Neural cell (in vitro differentiated cells): ENCODE results near the gene REPS2. TPM values are rescaled to one million over a fixed set of nuclear protein-coding genes. Genes with fewer than 3 reads are reported as not detected.

Experiments used
- H2AFZ ChIP-seq: fragments of 200-600, 300-800 bp; sonication (generic), shearing (Covaris generic); 2 replicates; pipeline ENCODE4 v1.6.0; 2014; ENCODE audit warnings: low read depth, mild to moderate bottlenecking, antibody characterized with exemption, low read length, moderate library complexity
- H3F3A ChIP-seq: fragments of 200-600 bp; shearing (Covaris generic); 2 replicates; pipeline ENCODE4 v1.6.1; 2016; ENCODE audit warnings: mild to moderate bottlenecking, moderate library complexity, mixed read lengths, antibody characterized with exemption, low read length; ENCODE audit not compliant: insufficient read depth, poor library complexity, severe bottlenecking
- H3K27ac ChIP-seq: fragments of 200-600, 300-800 bp; sonication (generic), shearing (Covaris generic); 2 replicates; pipeline ENCODE4 v1.5.1; 2014; ENCODE audit warnings: mild to moderate bottlenecking, low read length, moderate library complexity
- H3K27me3 ChIP-seq: fragments of 300-800, 200-600 bp; sonication (generic), shearing (Covaris generic); 2 replicates; pipeline ENCODE4 v1.6.0; 2014; ENCODE audit warnings: mild to moderate bottlenecking, low read depth, low read length, moderate library complexity; ENCODE audit not compliant: insufficient read depth
- H3K36me3 ChIP-seq: fragments of 300-800, 200-600 bp; sonication (generic), shearing (Covaris generic); 2 replicates; pipeline ENCODE4 v1.5.1; 2014; ENCODE audit warnings: mild to moderate bottlenecking, antibody characterized with exemption, low read length, moderate library complexity; ENCODE audit not compliant: insufficient read depth
- H3K4me2 ChIP-seq: fragments of 300-800, 200-600 bp; sonication (generic), shearing (Covaris generic); 2 replicates; pipeline ENCODE4 v1.6.0; 2014; ENCODE audit warnings: mild to moderate bottlenecking, low read length
- H3K4me3 ChIP-seq: fragments of 300-800, 200-600 bp; sonication (generic), shearing (Covaris generic); 2 replicates; pipeline ENCODE4 v1.5.1; 2014; ENCODE audit warnings: mild to moderate bottlenecking, low read length, moderate library complexity
- H3K79me2 ChIP-seq: fragments of 200-600 bp; shearing (Covaris generic); replicated peaks from 2 replicates; pipeline ENCODE4 v1.6.0; 2014; ENCODE audit warnings: mild to moderate bottlenecking, low read length, moderate library complexity; ENCODE audit not compliant: insufficient read depth
- H3K9ac ChIP-seq: fragments of 300-800, 200-600 bp; sonication (generic), shearing (Covaris generic); 2 replicates; pipeline ENCODE4 v1.6.1; 2016; ENCODE audit warnings: mild to moderate bottlenecking, low read length, mixed read lengths
- H3K9me2 ChIP-seq: fragments of 200-600 bp; shearing (Covaris generic); 2 replicates; pipeline ENCODE4 v1.6.1; 2016; ENCODE audit warnings: mild to moderate bottlenecking, low read length, mixed read lengths; ENCODE audit not compliant: insufficient read depth
- H3K9me3 ChIP-seq: fragments of 200-600, 300-800 bp; sonication (generic), shearing (Covaris generic); 2 replicates; pipeline ENCODE4 v1.6.1; 2016; ENCODE audit warnings: mild to moderate bottlenecking, mixed run types, low read length, moderate library complexity, mixed read lengths
- H4K20me1 ChIP-seq: fragments of 200-600 bp; shearing (Covaris generic); 2 replicates; pipeline ENCODE4 v1.6.1; 2016; ENCODE audit warnings: mild to moderate bottlenecking, mixed run types; ENCODE audit not compliant: insufficient read depth
- CTCF ChIP-seq: fragments of 450-650 bp; IDR thresholded peaks from 2 replicates; pipeline ENCODE4 v1.5.1; 2014; ENCODE audit warnings: antibody characterized with exemption, mild to moderate bottlenecking, moderate library complexity; ENCODE audit not compliant: poor library complexity, severe bottlenecking
- EP300 ChIP-seq: fragments of 450-650 bp; conservative IDR thresholded peaks from 2 replicates; pipeline ENCODE4 v1.6.1; 2014; ENCODE audit warnings: antibody characterized with exemption, mild to moderate bottlenecking, moderate library complexity; ENCODE audit not compliant: poor library complexity, severe bottlenecking
- EZH2 ChIP-seq: fragments of 200-600, 300-800 bp; shearing (Covaris generic), sonication (generic); IDR thresholded peaks from 2 replicates; pipeline ENCODE4 v1.6.1; 2014; ENCODE audit warnings: antibody characterized with exemption, low read length, borderline replicate concordance, mild to moderate bottlenecking; ENCODE audit not compliant: insufficient read depth, poor library complexity, severe bottlenecking
- MXI1 ChIP-seq: fragments of 450-650 bp; conservative IDR thresholded peaks from 2 replicates; pipeline ENCODE4 v1.6.1; 2014; ENCODE audit warnings: antibody characterized with exemption, mild to moderate bottlenecking; ENCODE audit not compliant: poor library complexity, severe bottlenecking
- POLR2AphosphoS5 ChIP-seq: IDR thresholded peaks from 2 replicates; pipeline ENCODE4 v1.6.1; 2012
- RAD21 ChIP-seq: fragments of 450-650 bp; conservative IDR thresholded peaks from 2 replicates; pipeline ENCODE4 v1.6.1; 2014; ENCODE audit warnings: antibody characterized with exemption, mild to moderate bottlenecking, moderate library complexity
- REST ChIP-seq: IDR thresholded peaks from 2 replicates; pipeline ENCODE4 v1.6.1; 2012; ENCODE audit warnings: borderline replicate concordance
- SMC3 ChIP-seq: fragments of 450-650 bp; conservative IDR thresholded peaks from 2 replicates; pipeline ENCODE4 v1.6.1; 2014; ENCODE audit warnings: antibody characterized with exemption, mild to moderate bottlenecking, moderate library complexity; ENCODE audit not compliant: poor library complexity
- TAF1 ChIP-seq: IDR thresholded peaks from 2 replicates; pipeline ENCODE4 v1.6.1; 2012; ENCODE audit warnings: low read depth
- polyA minus RNA-seq: library from RNA; depleted of rRNA, polyadenylated mRNA; stranded (reverse); fragments of >200 nt; gene quantifications from 2 replicates; pipeline ENCODE4 v1.2.3, GENCODE V29; 2014
- polyA plus RNA-seq: library from polyadenylated mRNA; depleted of rRNA; stranded (reverse); fragments of >200 nt; gene quantifications from 2 replicates; pipeline ENCODE4 v1.2.3, GENCODE V29; 2014

REPS2 gene
- 14.4 and 15.1 TPM in 2 replicates for polyA plus RNA-seq
- 32.1 and 43.5 TPM in 2 replicates for polyA minus RNA-seq

GRCh38 chrX:16946361-16946964 lies at the start of gene REPS2:
REPS2 (plus strand) TSS chrX:16946658; CDS start chrX:16946862, 204 bp downstream.
- Histone ChIP-seq H2AFZ (no peak within 1 kb of the TSS), H3K9ac (peak within 1 kb of the TSS; percentile 67), H3F3A (no peaks in the 10 kb centered on the region), H3K4me3 (peak within 1 kb of the TSS; percentile 73), H3K36me3 (no peaks in the 10 kb centered on the region), H3K9me3 (no peaks in the 10 kb centered on the region), H3K4me2 (peak within 1 kb of the TSS; percentile 25), H3K9me2 (no peaks in the 10 kb centered on the region), H3K27me3 (no peaks in the 10 kb centered on the region), H4K20me1 (no peaks in the 10 kb centered on the region), H3K79me2 (no peaks in the 10 kb centered on the region), H3K27ac (peak within 1 kb of the TSS; percentile 24)
- no peak for TF ChIP-seq TAF1
- TF ChIP-seq EZH2 = no peak
- no peak for TF ChIP-seq RAD21
- no peak for TF ChIP-seq CTCF
- TF ChIP-seq REST = no peak
- TF ChIP-seq SMC3 = no peak
- no peak for TF ChIP-seq MXI1
- TF ChIP-seq POLR2AphosphoS5 = peak; percentile 28

GRCh38 chrX:16897445-16897844 lies 49.0 kb upstream of the REPS2 start:
- Histone ChIP-seq H3K9me3 (no peaks in the 10 kb centered on the region), H3K4me2 (no peak overlapping the region), H3K9me2 (no peaks in the 10 kb centered on the region), H3K36me3 (no peaks in the 10 kb centered on the region), H3K27me3 (no peaks in the 10 kb centered on the region), H3F3A (no peaks in the 10 kb centered on the region), H4K20me1 (no peaks in the 10 kb centered on the region), H3K4me3 (no peak overlapping the region), H2AFZ (no peak overlapping the region), H3K27ac (no peak overlapping the region), H3K79me2 (no peaks in the 10 kb centered on the region), H3K9ac (no peak overlapping the region)
- no peak for TF ChIP-seq REST
- TF ChIP-seq RAD21 = no peak
- no peak for TF ChIP-seq EZH2
- no peak for TF ChIP-seq TAF1
- TF ChIP-seq POLR2AphosphoS5 = no peak
- TF ChIP-seq CTCF = no peak
- no peak for TF ChIP-seq EP300
- no peak for TF ChIP-seq MXI1
- TF ChIP-seq SMC3 = no peak
